Ecto neural progenitor cell (in vitro differentiated cells): ENCODE data around the gene TEX48.

Source experiments
- DNase-seq: peaks from one replicate; pipeline ENCODE4 v3.0.0-alpha.2; 2018; ENCODE audit warnings: low spot score

TEX48 gene

GRCh38 chr9:114621561-114621960 is 60.4 kb downstream of the TEX48 start:
- DNase-seq = no peak

- no peak for DNase-seq
Observed at GRCh38 chr9:114619191-114619761, 62.7 kb downstream of the TEX48 start.

- DNase-seq = no peak
Observed at GRCh38 chr9:114616684-114617520, 65.1 kb downstream of the TEX48 start.
